IPS DF 6.9 (cell line): Measurements from ENCODE around the gene PTTG2.

Experiments
- DNase-seq: peaks from one replicate; pipeline ENCODE4 v3.0.0-alpha.2; 2013; ENCODE audit warnings: low read depth, low spot score
- H3K27ac ChIP-seq: one replicate; pipeline ENCODE4 v1.5.1; 2013; ENCODE audit warnings: low read length, control low read depth
- H3K27me3 ChIP-seq: 2 replicates; pipeline ENCODE4 v1.6.1; 2013; ENCODE audit warnings: mild to moderate bottlenecking, low read length; ENCODE audit not compliant: control insufficient read depth, insufficient read depth
- H3K36me3 ChIP-seq: 2 replicates; pipeline ENCODE4 v1.6.1; 2013; ENCODE audit warnings: low read length; ENCODE audit not compliant: control insufficient read depth, insufficient read depth
- H3K4me1 ChIP-seq: 2 replicates; pipeline ENCODE4 v1.6.1; 2013; ENCODE audit warnings: low read length; ENCODE audit not compliant: control insufficient read depth, insufficient read depth
- H3K4me3 ChIP-seq: 2 replicates; pipeline ENCODE4 v1.5.1; 2013; ENCODE audit warnings: mild to moderate bottlenecking, low read length
- H3K9me3 ChIP-seq: 2 replicates; pipeline ENCODE4 v1.6.1; 2013; ENCODE audit warnings: low read length, inconsistent platforms; ENCODE audit not compliant: control insufficient read depth, insufficient read depth
- WGBS: extraction: QIAGEN DNeasy Blood & Tissue Kit; methylation state at CpG from one replicate; pipeline ENCODE4 v1.1.7; 2013; ENCODE audit warnings: mixed read lengths, missing lambda C conversion rate; ENCODE audit not compliant: insufficient read length, insufficient coverage; 5-methylcytosine and 5-hydroxymethylcytosine counted together

Gene PTTG2

DNA sequence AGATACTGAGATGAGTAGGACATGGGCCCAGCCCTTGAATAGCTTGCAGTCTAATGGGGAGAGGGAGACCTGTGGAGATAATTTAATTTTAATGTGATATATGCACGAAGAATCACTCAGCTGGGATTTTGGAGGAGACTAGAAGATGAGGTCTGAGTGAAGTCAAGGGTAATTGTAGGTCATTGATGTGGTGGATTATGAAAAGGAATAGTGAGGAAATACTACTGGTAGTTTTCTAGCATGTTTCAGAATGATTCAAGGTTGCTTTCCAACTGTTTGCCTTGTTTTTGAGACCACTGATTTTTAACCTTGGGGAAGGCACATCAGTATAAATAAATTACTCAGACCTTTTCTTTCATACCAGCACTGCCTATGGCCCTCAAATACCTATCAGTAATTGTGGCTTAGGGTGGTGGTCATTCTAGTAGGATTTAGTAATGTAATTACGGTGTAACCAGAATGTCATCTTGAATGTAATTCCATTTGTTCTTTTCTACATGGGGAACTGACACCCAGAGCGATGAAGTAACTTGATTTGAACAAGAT lies 25.6 kb downstream of the PTTG2 start:
- Histone ChIP-seq H3K4me1 (peaks cover 17% of the 10 kb centered on the region; the same call in 1 of the 2 replicates), H3K27ac (no peak overlapping the region), H3K9me3 (no peaks in the 10 kb centered on the region), H3K36me3 (no peaks in the 10 kb centered on the region), H3K4me3 (no peak overlapping the region), H3K27me3 (no peaks in the 10 kb centered on the region)
- DNase-seq = no peak
- WGBS = 100% methylated on average over 1 of the region's 3 CpGs

DNA sequence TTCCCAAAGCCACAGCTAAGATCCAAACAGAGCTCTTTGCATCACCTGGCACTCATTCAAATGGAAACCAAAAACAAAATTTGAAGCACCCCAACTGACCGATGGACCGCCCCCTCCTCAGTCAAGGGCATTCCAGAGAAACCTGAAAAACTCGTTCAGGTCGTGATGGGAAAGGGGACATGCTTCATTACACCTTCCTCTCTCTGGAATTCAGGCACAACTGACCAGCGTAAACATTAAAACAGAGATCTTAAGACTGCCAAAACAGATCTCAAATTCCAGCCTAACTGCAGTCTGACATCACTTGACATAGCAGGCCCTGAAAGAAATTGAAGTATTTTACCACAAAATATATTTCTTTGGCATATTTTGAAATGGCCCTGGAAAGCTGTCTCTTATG lies 28.5 kb downstream of the PTTG2 start:
- no peak overlapping the region for H3K4me3 ChIP-seq
- no peak for DNase-seq

DNA sequence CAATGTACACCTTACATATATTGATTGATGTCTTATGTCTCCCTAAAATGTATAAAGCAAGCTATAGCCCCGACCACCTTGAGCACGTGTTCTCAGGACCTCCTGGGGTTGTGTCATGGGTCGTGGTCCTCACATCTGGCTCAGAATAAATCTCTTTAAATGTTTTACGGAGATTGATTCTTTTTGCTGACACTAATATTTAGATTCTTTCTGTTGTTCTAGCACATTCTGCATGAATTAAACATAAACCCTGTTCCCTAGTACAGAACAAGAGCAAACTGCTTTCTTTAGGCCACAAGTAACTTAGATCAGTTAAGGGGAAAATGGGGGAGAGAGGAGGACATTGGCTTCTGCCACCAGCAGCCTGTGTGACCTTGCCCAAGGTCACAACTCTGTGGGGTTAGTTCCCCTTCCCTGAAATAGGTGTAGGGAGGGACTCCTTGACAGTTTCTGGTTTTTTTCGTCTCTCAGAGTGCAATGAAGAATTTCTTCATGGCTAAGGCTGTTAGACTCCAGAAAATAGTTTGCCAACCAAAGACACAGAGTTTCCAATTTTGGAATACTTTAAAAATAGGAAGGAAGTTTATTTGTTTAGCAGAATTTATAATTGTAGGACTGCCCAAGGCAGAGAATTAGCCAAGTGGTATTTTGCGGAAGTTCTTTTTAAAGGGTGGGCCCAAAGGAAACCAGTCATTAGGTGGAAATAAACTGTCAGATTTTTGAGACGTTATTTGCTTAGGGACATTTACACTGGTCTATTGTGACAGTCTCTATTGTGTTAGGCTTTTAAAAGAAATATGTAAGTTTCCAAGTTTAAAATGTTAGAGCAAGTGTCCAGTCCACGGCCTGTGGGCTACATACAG lies 29.4 kb downstream of the PTTG2 start:
- H3K36me3 ChIP-seq = no peaks in the 10 kb centered on the region
- H3K9me3 ChIP-seq = no peaks in the 10 kb centered on the region
- no CpG with 5 or more reads among the region's 8 CpGs for WGBS
- no peak for DNase-seq
- H3K4me3 ChIP-seq = no peak overlapping the region
- peaks cover 16% of the 10 kb centered on the region; the same call in 1 of the 2 replicates for H3K4me1 ChIP-seq
- no peaks in the 10 kb centered on the region for H3K27me3 ChIP-seq
- H3K27ac ChIP-seq = no peak overlapping the region

More for the DNA sequence above, 28.5 kb downstream of the PTTG2 start:
- Histone ChIP-seq H3K9me3 (no peaks in the 10 kb centered on the region), H3K27me3 (no peaks in the 10 kb centered on the region), H3K27ac (no peak overlapping the region), H3K4me1 (peaks cover 16% of the 10 kb centered on the region; the same call in 1 of the 2 replicates), H3K36me3 (no peaks in the 10 kb centered on the region)
- WGBS = no CpG with 5 or more reads among the region's 5 CpGs

DNA sequence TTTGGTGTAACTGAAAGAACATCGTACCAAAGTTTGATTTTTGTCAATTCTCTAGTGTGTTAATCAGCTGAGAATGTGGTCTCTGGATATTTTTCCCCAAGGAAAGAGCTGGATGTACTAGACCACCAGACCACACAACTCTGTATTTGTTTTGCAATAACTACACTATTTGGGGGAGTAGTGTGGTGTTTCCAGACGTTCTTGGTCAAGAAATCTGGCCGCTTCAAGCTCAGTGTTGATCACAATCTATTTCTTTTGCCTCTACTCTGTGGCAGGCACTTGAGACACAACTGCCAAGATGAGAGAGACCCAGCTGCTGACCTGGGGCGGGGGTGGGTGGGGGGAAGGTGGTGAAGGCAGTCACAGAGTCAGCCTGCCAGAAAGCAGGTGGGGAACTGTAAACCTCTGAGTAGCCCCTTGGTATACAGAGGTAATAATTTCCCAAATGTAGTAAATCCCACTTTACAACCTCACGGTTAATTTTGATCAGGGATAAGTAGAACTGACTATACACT lies 30.6 kb downstream of the PTTG2 start:
- no CpG with 5 or more reads among the region's 5 CpGs for WGBS
- Histone ChIP-seq H3K9me3 (no peaks in the 10 kb centered on the region), H3K27me3 (no peaks in the 10 kb centered on the region), H3K27ac (no peak overlapping the region), H3K4me3 (no peak overlapping the region), H3K36me3 (no peaks in the 10 kb centered on the region), H3K4me1 (peaks cover 16% of the 10 kb centered on the region; the same call in 1 of the 2 replicates)
- no peak for DNase-seq

DNA sequence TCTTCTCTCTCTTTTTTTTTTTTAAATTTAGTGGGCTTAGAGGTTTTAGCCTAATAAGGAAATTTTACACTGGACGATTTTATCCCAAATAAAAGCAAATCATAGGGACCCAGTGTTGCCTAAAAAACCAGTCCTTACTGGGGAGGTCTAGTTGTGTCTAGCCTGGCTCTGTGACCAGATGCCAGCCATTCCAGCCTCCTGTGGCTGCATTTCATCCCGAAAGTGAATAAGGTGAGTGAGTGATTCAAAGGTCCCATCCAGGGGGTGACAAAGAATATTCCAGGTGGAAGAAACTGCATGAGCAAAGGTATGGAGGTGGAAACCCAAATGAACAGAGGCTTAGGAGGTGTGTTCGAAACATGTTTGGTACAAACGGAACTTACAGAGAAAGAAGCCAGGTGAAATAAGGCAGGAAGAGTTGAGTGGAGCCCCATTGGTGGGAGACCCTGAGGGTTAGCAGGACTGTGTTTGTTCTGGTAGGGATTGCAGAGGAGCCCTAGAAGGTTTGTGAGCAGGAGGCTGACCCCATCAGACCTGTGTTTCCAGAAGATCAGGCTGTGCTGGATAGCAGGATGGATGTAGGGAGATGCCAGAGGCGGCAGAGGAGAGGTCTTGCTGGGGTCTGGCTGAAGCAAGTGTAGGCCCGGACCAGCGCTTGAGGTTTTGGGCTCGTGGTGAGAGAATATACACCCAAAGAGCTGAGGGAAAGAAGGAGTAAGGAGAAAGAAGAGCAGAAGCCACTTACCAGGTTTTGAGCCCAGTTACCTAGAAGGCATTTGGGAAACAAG lies 31.6 kb downstream of the PTTG2 start:
- H3K4me1 ChIP-seq = peaks cover 16% of the 10 kb centered on the region; the same call in 1 of the 2 replicates
- no peaks in the 10 kb centered on the region for H3K9me3 ChIP-seq
- H3K36me3 ChIP-seq = no peaks in the 10 kb centered on the region
- H3K27ac ChIP-seq = no peak overlapping the region
- WGBS = no CpG with 5 or more reads among the region's 8 CpGs
- no peak for DNase-seq
- H3K27me3 ChIP-seq = no peaks in the 10 kb centered on the region
- no peak overlapping the region for H3K4me3 ChIP-seq

DNA sequence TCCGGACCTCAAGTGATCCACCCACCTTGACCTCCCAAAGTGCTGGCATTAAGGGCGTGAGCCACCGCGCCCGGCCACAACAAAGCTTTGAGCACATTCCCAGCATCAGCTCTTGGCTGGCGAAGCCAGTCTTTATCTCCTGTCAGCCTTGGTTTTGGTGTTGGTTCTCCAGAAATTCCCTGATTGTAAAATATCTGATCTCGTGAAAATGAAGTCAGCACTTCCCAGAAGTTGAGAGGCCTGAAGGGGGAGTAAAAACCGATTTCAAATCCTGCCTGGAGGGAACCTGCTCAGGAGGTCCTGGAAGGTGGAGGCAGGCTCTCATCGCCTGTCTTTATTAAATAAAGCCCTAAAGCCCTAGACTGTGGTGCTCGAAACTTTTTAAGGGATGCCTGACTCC lies 33.6 kb downstream of the PTTG2 start:
- no peak overlapping the region for H3K27ac ChIP-seq
- no peaks in the 10 kb centered on the region for H3K9me3 ChIP-seq
- WGBS = no CpG with 5 or more reads among the region's 10 CpGs
- H3K36me3 ChIP-seq = no peaks in the 10 kb centered on the region
- no peak overlapping the region for H3K4me3 ChIP-seq
- H3K4me1 ChIP-seq = peaks cover 9% of the 10 kb centered on the region; the same call in 1 of the 2 replicates
- H3K27me3 ChIP-seq = no peaks in the 10 kb centered on the region
- DNase-seq = no peak

DNA sequence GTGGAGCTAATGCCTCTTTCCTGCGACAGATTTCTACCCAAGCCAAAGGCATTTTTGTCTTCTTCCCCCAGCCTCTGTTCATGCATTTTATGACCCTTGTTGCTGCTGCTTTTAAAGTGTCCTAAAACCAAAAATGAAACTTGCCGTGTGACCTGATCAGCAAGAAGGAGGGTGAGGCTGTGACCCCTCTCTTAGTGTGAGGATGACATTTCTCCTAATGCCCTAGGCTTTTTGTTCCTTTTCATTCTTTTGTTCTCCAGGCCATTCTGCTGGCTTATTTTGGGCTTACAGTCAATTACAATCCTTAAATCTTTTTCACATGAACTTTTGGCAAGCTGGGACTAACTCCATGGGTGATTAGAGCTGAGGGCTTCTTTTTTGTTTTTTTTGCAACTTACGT lies 34.4 kb downstream of the PTTG2 start:
- H3K27me3 ChIP-seq = no peaks in the 10 kb centered on the region
- no peaks in the 10 kb centered on the region for H3K9me3 ChIP-seq
- no peak overlapping the region for H3K27ac ChIP-seq
- H3K4me3 ChIP-seq = no peak overlapping the region
- no peaks in the 10 kb centered on the region for H3K36me3 ChIP-seq
- no CpG with 5 or more reads among the region's 3 CpGs for WGBS
- peaks cover 9% of the 10 kb centered on the region; the same call in 1 of the 2 replicates for H3K4me1 ChIP-seq
- no peak for DNase-seq

DNA sequence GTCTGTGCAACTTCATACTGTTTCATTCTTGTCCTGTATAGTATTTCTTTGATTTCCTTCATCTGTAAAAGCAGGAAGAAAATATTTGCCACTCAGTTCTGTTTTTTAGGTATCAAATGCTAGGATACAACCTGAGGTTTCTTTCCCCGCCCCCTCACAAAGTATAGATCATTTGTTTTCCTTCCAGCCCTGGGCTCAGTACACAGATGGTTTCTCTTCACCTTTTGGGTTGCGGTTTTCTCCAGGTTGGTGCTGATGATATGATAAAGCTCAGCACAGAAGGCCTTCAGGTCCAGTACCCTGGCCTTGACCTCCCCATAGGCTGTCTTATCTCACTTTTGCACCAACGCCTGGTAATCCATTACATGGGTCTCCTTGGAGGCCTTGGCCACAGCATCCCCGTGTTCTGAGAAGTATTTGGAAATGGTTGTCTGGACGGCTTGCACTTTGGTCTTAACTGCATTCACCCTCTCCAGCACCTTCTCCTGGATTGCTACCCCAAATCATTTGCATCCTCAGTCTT lies 35.2 kb downstream of the PTTG2 start:
- Histone ChIP-seq H3K36me3 (no peaks in the 10 kb centered on the region), H3K27ac (no peak overlapping the region), H3K27me3 (no peaks in the 10 kb centered on the region), H3K4me3 (no peak overlapping the region), H3K9me3 (no peaks in the 10 kb centered on the region), H3K4me1 (peaks cover 9% of the 10 kb centered on the region; the same call in 1 of the 2 replicates)
- DNase-seq = no peak
- WGBS = no CpG with 5 or more reads among the region's 5 CpGs

DNA sequence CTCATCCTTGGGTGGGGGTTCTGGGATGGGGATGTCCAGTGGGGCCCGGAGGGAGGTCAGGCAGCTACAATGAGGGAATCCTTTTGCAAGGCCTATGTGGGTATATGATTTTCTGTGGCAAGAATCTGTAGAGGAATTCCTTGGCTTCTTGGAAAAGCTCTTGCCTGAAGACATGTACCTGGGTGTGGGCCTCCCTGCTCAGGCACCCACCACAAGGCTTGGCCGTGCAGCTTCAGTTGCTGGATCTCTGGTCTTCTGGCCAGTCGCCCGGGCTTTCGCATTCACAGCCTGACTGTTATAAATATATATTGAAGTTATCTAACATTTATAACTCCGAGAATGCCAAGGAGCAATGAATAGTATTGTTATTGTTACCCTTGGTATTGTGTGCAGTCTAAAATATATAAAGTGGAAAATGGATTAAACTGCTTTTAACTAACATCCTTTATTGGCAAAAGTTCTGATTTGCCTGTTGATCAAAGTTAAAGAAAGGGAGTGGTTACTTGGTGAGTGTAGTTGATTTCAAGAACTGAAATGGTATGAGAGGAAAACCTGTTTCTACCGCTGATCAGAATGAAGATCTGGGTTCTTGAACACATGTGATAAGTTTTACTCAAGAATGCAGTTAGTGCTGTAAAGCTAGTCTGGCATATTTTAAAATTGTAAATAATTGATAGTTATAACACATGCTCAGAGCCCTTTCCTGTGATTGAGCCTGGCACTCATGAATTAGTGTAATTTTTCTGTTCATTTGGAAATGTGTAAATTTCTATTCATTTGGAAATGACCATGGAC lies 36.0 kb downstream of the PTTG2 start:
- no CpG with 5 or more reads among the region's 7 CpGs for WGBS
- no peak overlapping the region for H3K4me3 ChIP-seq
- no peak for DNase-seq
- no peaks in the 10 kb centered on the region for H3K9me3 ChIP-seq
- no peaks in the 10 kb centered on the region for H3K27me3 ChIP-seq
- H3K27ac ChIP-seq = no peak overlapping the region
- H3K4me1 ChIP-seq = peaks cover 9% of the 10 kb centered on the region; the same call in 1 of the 2 replicates
- H3K36me3 ChIP-seq = no peaks in the 10 kb centered on the region
